GM21515 (cell line): ENCODE data around the gene INTS15.

Source experiments
- ATAC-seq: cut with Tn5 transposase; IDR thresholded peaks from one replicate; pipeline ENCODE4 v1.9.1; 2021; ENCODE audit not compliant: unreplicated experiment

The INTS15 gene

GRCh38 chr7:6642239-6642839 is 52.5 kb downstream of the INTS15 start:
- no peak for ATAC-seq

DNA sequence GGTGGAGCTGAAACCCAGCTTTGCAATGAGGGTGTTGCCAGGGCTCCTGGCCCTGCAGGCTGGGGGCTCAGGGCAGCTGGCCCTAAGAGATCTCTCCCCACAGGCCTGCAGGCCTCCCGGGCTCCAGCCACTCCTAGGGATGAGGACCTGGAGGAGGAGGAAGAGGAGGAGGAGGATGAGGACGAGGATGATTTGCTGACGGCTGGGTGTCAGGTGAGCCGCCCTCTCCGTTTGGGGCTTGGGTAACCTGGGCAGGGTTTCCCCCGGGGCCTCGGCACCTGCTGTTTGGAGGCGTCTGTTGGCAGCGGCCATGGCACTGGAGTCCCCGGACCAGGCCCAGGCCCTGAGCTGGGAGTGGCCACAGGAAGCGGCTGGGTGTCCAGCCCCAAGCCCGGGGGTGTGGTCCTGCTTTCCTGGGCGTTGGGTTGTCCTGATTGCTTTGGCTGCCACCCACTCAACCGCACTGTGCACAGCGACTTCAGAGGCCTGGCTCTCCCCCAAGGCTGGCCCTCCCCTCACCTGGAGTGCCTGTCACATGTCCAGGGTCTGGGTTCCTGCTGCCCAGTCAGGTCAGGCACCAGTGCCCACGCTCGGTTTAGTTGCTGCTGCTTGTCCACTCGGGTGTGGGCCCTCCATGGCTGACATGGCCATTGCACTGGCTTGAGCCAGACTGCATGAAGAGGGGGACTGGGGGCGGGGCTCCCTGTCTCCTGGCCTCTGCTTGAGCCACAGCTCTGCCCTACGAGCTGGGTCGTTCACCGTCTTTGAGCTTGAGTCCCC is 53.2 kb downstream of the INTS15 start:
- no peak for ATAC-seq

GRCh38 chr7:6643915-6644625 is 54.2 kb downstream of the INTS15 start:
- ATAC-seq, result no peak

- no peak for ATAC-seq
These were observed 54.9 kb downstream of the INTS15 start for GRCh38 chr7:6644728-6645127.

- no peak for ATAC-seq
These were observed 56.6 kb downstream of the INTS15 start for GRCh38 chr7:6646465-6646864.

DNA sequence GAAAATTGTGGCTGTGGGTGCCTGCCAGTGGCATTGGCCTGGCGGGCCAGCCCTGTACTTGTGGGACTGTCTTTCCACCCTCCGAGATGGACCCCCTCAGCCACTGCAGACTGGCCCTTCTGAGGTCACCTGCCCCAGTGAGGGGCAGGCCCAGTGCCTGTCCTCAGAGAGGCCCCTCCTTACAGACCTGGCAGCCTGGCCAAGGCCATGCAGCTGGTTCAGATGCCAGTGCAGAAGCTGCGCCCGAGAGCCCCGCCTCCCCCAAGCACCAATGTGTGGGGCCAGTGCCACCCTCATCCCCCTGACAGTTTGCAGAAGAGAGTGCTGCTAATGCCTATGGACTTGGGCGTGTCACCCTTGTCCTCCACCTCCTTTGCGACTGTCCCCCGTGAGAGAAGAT is 57.3 kb downstream of the INTS15 start:
- no peak for ATAC-seq

DNA sequence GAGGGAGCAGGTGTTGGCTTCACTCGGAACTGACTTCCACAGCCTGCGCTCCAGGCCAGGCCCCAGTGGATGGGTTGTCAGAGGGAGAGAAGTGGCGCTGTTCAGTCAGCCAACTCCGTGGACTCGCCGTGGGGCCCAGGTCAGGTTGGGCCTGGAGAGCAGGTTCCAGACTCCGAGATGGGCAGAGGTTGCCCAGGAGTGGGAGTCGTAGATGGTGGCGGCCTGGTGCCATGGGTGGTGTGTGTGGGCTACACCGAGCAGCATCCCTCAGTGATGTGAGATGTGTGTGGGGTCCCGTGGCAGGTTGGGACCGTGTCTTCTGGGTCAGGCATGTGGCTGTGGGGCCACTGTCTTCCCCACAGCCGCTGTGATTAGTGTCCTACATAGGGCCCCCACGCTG is 57.7 kb downstream of the INTS15 start:
- ATAC-seq, result no peak

DNA sequence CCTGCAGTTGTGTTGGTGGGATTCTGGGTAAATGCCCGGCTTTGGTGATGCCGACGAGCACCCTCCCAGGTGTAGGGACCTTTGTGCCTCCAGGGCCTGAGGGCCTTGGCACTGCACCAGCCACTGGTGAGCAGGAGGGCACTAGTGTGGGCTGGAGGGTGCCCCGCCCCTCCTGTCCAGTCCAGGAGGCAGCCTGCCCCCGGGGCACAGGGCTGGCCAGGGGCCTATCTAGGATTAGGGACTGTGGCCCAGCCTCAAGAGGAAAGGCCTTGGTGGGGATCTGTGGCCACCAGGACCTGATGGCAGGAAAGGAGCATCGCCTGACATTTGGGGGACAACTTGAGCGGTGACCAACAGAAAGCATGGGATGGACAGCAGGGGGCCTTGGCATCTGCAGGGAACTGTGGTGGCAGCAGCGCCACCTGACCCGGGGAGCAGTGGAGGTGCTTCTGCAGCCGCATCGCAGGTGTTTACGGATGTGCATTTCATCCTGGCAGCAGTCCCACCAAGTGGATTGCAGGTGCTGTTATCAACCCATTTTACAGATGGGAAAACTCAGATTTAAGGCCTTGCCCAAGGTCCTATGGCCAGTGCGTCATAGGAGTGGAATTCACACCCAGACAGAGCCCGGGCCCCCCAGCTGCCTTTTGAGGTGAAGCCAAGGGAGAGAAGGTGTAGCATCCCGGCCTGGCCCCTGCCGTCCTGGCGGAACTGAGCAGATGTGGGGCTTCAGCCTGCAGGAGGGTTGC is 58.4 kb downstream of the INTS15 start:
- ATAC-seq, result no peak

DNA sequence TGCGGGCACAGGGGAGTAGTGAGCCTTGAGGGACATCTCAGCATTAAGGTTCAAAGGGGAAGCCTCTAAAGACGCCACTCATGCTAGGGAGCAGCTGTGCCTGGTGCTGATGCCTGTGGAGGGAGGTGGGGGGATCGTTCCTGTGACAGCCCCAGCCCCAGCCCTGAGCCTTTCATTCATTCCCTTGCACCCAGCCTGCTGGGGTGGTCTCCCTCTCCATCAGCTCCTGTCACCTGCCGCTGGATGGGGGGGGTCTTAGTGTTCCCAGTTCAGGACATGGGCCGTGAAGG is 58.9 kb downstream of the INTS15 start:
- ATAC-seq, result no peak

GRCh38 chr7:6649241-6649961 is 59.6 kb downstream of the INTS15 start:
- no peak for ATAC-seq

DNA sequence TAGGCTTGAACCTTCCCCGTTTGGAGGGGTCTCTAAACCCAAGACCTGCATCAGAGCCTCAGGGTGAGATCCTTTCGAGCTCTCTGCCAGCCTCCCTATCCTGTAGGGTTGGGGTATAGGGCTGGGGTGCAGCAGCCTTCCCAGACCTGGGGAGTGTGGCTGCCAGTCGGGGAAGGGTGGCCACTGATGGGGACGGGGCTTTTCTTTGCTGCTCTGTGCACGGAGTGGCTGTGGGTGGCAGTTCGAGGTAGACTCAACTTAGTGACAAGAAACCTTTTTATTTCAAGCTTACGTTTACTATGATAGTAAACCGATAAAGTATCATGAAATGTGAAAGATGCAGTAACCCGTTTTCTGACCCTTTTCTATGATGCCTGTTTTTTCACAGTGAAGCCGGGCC is 60.3 kb downstream of the INTS15 start:
- no peak for ATAC-seq

- ATAC-seq, result no peak
These were observed 60.7 kb downstream of the INTS15 start for GRCh38 chr7:6650521-6651011.

DNA sequence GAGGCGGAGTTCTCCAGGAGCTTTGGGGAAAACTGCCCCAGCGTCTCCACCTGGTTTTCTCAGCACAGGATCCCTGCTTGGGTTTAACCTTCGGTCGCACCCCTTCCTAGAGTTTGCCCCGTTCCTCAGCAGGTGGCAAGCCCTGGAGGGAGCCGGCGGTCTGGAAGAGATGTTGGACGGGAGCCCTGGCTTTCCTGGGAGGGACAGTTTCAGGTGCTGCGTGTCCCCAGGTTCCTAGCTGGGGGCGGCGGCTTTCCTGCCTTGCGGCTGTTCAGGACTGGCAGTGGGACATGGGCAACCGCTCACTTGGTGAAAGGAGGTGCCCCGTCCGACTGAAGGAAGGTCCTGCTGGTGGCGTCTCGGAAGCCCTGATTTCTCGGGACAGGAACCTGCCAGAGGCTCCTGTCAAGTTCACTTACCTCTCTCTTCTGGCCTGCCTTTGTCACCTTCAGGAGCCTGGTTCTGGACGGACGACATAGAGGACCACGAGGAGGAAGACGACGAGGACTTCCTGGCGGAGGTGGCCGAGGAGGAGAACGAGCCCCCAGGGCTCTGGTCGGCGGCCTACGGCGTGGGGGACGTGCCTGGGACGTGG is 62.1 kb downstream of the INTS15 start:
- no peak for ATAC-seq

DNA sequence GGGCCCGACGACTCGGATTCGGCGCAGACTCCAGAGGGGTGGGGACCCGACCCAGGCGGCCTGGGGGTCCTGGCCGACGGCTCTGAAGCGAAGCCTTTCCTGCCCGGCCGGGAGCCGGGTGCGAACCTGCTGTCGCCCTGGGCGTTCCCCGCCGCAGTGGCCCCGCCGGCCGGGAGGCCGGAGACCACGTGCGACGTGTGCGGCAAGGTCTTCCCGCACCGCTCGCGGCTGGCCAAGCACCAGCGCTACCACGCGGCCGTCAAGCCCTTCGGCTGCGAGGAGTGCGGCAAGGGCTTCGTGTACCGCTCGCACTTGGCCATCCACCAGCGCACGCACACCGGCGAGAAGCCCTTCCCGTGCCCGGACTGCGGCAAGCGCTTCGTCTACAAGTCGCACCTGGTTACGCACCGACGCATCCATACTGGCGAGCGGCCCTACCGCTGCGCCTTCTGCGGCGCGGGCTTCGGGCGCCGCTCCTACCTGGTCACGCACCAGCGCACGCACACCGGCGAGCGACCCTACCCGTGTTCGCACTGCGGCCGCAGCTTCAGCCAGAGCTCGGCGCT is 62.7 kb downstream of the INTS15 start:
- ATAC-seq, result no peak

GRCh38 chr7:6653071-6654003 is 63.5 kb downstream of the INTS15 start:
- ATAC-seq, result no peak

DNA sequence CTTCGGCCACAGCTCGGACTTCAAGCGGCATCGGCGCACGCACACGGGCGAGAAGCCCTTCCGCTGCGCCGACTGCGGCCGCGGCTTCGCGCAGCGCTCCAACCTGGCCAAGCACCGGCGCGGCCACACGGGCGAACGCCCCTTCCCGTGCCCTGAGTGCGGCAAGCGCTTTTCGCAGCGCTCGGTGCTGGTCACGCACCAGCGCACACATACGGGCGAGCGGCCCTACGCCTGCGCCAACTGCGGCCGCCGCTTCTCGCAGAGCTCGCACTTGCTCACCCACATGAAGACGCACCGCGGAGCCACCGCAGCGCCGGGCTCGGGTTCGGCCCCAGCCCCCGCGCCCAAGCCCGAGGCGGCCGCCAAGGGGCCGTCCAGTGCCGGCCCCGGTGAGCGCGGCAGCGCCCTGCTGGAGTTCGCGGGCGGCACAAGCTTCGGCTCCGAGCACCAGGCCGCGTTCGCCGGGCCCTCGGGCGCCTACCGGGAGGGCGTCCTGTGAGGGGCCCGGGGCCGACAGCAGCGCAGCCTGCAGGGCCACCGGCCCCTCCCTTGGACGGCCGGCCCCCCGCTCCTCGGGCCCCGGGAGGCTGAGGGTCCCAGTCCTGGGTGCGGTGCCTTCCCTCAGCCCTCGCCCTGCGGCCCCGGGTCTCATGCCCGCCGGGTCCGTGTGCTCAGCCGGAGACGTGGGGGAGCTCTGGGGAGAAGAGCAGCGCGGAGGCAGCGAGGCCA is 64.5 kb downstream of the INTS15 start:
- no peak for ATAC-seq

DNA sequence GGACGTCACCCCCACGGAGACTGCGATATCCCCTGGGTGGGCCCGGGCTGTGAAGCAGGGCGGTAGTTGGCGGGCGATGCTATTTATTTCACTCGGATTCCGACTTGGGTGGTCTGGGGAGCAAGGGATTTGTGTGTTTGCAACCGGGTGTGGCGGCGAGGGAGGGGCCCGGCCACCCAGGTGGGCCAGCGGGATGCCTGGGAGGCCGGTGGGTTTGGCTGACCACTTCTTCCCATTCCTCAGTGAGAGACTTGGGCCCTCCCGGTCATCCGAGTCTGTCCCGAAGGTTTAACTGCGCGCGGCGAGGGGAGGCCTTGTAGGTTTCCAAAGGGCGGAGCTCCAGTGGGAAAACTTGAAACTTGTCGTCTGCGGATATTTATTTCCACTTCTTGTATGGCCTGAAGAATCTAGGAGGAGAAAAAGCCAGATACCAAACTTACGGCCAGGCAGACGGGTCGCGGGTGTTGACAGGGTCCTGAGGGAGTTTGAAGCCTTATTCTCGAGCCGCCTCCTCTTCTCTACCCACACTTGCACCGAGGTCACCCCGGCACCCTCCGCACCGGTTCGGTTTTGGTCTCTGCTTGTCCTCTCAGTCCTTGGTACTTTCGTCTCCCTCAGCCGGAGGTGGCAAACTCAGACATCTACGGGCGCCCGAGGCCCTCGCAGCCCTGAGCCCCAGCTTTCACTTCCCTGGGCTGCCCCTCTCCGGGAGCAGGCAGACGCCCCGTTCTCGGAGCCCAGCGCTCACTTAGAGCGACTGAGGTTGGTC is 65.2 kb downstream of the INTS15 start:
- no peak for ATAC-seq
